NCI-H1105 treated with DMSO at 0.1 percent for 48 hours (cell line): ENCODE measurements around the gene CIB4.
"Not testable (repeated sequence)": the region's sequence is repeated elsewhere in the genome, so short reads cannot be mapped to it uniquely, and the experiment has no call there.

Experiments used
- DNase-seq: peaks from one replicate; lab custom pipeline; 2025; lab: John Stamatoyannopoulos, UW

The CIB4 gene

DNA sequence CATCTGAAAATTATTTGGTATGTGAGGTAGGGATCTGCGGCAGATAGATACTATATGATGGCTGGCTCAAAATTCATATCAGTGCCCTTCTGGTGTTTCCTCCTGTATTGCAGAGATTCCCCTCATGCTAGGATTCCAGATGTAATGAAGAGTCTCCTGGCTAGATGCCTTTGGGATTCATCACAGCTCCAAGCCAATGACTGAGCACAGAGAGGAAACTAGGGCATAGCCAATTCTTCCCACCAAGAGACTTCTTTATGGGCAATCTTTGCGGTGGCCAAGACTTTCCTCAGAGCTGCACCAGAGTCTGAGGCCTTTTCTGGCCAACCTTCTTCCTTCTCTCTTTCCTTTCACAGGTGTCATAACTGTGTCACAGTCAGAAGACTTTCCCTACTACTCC is 25.5 kb upstream of the CIB4 start:
- DNase-seq, result no peak

DNA sequence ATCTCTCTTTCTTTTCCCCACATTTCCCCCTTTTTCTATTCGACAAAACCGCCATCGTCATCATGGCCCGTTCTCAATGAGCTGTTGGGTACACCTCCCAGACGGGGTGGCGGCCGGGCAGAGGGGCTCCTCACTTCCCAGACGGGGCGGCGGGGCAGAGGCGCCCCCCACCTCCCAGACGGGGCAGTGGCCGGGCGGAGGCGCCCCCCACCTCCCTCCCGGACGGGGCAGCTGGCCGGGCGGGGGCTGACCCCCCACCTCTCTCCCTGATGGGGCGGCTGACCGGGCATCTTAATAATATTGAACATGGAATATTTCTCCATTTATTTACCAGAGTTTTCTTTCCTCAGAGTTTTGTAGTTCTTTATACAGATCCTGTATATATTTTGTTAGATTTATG is 24.1 kb upstream of the CIB4 start:
- DNase-seq, result not testable (repeated sequence)

DNA sequence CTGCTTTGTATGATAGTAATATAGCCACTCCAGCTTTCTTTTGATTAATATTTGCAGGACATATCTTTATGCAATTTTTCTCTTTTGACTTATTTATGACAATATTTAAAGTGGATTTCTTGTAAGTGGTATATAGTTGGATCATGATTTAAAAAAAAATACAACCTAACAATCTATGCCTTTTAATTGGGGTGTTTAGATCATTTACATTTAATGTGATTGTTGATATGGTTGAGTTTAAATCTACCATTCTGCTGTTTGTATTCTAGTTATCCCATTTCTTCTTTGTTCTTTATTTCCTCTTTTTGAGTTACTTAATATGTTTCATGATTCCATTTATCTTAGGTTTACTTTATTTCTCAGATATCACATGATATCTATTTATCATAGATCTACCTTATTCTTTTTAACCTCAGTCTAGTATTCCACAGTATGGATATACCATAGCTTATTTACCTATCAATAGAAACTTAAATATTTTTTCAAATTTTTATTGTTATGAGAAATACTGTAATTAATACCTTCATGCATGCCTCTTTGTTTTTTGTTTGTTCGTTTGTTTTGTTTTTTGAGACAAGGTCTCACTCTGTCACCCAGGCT is 19.3 kb upstream of the CIB4 start:
- DNase-seq, result no peak

DNA sequence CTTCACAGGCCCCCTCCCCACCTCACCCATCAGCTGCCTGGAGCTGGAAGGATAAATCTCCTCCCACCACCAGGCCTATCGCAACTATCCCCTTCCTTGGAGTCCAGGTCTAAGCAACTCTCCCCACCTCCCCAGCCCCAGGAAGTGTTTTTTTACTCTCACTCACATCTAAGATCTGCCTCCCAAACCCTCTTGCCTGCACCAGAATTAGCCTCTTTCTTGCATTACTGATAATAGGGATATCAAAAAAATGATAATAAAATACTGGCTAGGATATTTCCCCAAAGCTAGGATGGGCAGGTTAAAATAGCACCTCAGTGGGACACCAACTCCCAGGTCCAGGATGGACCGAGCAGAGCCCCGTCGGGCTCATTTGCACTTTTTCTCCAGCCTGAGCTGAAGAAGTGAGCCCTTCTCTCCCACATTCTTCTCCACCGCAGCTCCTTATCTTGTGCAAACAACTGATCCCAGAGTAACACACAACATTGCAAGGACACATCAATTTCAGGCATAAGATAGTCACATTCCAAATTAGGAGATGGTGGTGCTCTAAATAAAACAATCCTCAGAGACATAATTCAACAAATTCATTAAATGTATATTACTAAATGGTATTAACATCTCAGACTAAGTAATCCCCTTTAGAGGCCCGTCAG is 17.7 kb upstream of the CIB4 start:
- no peak for DNase-seq

DNA sequence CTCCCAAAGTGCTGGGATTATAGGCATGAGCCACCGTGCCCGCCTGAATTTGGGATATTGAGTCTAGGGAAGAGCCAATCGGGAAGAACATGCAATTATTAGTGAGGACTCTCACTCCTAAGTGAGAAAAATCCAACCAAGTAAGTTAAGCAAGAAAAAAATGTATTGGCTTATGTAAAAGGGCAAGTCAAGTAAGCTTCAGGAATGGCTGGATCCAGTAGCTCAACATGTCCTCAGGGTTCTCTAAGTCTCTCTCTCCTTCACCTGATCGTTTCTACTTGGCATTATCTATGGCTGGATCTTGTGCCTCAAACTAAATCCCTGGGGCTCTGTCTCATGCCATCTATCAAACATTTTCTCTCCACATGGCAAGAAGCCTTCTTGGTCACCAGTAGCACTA is 16.1 kb upstream of the CIB4 start:
- DNase-seq, result no peak

DNA sequence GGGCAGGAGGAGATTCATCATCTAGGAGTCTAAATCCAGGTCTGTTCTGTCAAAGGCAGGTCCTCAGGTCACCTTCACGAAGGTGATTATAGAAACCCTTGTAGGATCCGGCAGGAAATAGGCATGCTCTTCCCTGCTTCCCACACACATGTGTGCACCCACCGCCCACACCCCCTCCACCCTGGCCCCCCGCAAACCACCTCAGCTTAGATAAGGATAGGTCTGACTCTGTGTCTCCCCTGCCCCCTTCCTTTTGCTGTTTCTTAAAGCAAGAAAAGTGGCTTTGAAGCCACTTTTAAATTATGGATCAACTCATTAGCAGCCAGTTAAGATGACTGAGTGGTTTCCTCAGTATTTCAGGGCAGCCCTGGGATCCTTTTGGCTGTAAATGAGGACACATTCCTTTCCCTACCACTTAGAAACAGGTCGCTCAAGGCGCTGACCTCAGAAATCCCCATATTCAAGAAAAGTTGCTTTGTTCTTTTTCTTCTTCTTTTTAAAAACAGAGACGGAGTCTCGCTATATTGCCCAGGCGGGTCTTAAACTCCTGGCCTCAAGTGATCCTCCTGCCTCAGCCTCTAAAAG is 14.5 kb upstream of the CIB4 start:
- DNase-seq, result no peak

DNA sequence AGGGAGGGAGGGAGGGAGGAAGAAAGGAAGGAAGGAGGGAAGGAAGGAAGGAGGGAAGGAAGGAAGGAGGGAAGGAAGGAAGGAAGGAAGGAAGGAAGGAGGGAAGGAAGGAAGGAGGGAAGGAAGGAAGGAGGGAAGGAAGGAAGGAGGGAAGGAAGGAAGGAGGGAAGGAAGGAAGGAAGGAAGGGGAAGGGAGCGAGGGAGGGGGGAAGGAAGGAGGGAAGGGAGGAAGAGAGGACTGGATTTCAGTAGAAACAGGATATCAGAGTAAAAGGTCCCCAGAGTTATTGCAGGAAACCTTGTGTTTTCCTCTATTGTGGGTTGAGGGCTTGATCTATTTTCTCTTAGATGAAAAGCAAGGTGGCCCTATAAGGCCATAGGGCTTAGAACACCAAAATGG is 14.0 kb upstream of the CIB4 start:
- DNase-seq, result not testable (repeated sequence)

DNA sequence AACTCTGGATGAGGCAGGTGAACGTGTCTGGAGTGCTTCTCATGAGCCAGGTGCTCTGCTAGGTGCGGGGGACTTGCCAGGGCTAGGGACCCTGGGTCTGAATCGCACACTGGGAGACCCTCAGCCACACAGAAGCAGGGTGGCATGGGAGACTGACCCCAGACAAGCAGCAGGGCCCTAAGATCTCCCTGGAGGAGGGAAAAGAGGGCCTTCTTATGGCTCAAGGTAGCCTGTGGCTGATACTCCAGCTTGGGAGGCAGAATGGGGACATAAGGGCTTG is 12.8 kb upstream of the CIB4 start:
- no peak for DNase-seq

DNA sequence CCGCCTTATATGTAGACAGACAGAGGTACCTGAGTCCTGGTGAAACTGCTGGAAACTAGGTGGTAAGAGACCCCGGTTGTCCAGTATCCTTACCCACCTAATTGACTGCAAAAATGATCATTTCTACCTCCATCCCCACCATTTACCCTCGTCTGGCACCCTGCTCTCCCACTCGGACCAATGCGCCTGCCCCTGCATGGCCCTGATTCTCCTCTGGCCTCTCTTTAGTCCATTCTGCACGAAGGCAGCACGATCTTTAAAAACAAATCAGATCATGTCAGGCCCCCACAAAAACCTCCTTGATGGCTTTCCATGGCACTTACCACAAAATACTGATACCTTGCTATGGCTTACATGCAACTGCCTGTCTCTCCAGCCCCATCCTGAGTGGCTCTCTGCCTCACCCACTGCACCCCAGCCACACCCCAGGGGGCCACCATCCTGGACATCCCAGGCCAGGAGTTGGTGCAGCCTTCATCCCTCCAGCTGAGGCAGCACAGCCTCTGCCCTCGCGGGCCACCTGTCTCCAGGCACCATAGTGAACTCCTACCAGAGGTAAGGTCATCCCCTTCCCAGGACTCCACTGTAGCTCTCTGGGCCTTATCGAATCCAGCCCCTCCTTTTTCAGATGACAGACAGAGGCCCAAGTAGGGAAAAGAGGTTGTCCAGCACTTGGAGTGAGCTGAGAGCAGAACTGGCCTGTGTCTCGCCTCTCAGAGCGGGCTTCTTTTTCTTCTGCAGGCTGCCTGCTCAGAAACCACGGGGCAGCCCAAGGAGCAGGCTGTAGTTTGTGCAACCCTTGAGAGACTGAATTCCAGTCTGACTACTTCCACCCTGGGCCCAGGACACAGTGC is 12.3 kb upstream of the CIB4 start:
- DNase-seq, result no peak

DNA sequence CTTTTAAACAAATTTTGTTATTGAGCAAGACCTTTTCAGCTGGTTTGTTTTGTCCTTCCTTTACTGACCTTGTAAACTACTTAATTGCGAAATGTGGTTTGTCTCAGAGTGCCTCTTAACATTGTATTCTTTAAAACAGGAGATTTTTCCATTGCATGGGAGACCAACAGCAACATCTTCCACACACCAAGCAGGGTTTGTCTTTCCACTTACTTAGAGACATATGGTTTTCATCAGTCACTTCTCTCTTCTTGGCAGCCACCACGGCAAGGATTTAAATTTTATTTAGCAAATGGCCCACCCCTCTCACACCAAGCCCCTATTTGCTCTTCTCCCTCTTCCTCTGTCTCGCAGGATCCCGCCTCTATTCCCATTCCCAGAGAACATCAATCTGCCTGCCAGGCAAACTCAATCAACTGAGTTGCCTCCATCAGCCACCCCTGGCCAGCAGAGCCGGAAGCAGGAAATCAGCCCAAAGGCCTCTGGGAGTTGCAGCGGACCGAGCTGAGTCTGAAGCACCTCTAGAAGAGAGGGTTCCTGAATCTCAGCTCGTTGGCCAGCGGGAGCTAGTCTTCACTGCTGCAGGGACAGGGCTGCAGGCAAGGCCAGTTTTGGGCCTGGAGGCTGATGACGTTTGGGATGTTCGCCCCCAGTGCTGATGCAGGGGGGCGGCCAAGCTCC is 11.3 kb upstream of the CIB4 start:
- no peak for DNase-seq

DNA sequence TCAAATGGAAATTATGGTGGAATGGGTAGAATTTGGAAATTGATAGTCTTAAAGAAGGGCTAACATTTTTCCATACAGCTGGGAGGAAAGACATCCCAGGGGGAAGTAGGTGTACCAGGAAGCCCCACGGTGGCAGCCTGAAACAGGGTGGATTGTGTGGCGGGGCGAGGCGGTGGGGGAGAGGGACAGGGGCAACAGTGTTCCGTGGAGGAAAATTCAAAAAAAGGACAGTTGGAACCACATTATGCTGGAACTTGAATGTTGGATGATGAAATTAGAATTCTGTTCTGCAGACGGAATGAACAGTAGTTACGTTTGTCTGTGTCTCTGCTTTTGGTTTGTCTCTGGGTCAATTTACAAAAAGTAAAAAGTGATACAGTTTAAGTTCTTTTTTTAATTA is 10.6 kb upstream of the CIB4 start:
- DNase-seq, result no peak

DNA sequence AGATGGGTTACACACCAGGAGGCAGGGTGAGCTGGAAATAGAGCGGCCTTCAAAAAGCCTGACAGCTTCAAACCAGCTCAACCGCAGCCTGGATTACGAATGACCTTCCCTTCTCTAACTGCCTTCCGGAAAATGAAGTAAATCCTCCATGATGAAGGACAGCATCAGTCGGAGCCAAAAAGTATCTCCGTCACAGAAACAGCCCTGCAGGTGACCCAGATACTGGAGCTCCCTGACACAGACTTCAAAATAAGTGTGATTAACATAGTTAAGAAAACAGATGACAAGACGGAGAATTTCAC is 10.3 kb upstream of the CIB4 start:
- DNase-seq, result no peak

DNA sequence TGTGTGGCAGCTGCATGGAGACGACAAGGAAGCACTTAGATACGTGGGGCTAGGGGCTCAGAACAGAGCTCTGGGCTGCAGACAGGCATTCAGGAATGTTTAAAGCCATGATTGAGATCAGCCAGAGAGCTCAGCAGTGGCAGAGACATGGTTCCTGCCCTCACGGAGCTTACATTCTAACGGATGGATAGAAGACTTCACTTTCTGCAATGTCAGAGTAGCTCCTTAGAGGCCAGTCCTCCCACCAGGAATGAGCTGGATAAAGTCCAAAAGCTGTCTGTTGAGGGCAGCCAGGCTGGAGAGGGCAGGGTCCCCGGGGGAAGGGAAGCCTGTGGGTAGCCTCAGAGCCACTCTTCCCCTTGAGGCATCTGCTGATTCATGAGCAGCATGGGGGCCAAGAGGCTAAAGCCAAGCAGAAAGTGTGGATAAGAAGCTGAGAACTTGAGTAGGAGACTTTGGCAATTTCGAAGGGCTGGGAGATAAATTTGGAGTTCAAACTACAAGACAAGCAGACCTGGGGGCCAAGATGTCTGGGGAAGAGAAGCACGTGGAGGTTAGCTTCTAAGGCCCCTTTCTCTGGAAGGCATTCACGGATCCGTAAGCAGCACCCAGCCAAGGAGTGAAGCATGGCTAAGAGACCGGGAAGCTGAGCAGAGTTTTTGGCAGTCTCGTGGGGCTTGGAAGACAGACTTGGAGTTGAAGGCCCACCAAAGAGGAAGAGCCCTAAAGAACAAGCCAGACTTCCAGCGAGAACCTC is 9.7 kb upstream of the CIB4 start:
- no peak for DNase-seq

DNA sequence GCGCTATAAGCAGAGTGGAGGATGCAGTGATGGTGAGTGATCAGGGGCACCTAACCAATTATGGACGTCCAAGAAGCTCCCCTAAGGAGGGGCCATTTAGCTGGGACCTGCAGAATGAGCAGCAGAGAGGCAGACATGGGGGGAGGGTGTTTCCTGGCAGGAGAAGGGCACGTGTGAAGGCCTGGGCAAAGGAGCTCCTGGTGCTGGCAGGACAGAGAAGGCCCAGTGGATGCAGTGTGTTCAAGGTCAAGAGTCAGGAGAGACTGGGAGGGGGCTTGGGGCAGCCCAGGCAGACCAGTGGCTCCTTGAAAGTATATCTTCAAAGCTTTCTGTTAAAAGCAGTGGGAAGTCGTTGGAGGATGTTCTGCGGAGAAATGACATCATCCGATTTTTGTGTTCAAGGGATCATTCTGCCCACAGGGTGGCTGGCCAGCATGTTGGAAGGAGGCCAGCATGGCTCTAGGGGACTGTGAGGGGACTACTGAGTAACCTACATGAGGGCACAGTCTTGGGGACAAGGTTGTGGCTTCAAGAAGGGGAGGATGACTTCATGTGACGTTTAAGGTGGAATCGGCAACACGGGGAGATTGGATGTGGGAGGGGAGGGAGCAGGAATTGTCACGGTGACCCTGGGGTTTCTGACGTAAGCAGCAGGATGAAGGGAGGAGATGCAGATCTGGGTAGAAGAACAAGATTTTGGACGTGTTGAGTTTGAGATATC is 9.0 kb upstream of the CIB4 start:
- no peak for DNase-seq

DNA sequence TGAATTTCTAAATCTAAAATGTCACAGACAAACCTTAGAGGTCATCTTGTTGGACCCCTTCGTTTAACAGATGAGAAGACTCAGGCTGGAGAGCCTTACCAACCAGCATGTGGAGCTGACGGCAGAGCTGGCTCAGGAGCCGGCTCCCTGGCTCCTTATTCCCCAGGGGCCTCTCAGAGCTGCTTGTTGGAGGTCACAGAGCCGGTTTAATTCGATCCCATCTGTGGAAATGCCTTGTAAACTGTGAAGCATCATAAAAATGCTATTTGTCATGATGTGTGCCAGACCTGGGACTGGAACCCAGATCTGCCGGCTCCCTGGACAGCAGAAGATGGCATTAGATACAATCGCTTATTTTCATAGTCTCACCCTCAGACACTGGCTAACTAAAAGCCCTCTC is 8.2 kb upstream of the CIB4 start:
- no peak for DNase-seq

DNA sequence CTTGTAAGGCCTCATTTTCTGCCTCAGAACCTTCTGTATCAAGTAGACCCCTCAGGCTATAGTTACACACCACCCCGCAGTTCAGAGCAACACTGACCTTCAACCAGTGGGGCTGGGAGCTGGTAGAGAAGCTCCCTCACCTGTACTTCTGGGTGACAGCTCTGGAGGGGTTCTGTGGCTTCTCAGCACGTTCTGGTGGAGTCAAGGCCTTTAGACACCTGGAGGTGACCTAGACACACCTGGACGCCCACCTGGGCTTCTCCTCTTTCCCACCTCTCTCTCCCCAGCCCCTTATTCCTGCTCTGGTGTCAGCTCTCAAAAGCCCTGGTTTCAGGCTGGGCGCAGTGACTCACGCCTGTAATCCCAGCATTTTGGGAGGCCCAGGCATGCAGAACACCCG is 7.3 kb upstream of the CIB4 start:
- no peak for DNase-seq

DNA sequence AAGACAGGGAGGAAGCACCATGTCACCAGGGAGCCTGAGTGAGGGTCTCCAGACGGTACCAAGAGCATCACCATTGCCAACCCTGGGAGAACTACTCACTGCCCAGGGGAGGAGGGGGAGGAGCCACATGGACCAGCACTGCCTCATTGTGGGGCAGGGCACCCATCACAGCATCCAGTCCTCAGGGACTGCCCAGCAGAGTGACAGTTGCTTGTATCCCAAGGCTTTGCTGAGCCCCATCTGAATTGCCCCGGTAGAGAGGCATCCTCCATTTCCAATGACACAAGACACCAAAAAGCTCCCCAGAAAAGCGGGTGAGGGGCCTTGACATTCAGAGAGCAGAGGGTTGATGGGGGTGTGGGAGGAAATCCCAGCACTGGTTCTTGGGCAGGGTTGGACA is 6.8 kb upstream of the CIB4 start:
- no peak for DNase-seq

DNA sequence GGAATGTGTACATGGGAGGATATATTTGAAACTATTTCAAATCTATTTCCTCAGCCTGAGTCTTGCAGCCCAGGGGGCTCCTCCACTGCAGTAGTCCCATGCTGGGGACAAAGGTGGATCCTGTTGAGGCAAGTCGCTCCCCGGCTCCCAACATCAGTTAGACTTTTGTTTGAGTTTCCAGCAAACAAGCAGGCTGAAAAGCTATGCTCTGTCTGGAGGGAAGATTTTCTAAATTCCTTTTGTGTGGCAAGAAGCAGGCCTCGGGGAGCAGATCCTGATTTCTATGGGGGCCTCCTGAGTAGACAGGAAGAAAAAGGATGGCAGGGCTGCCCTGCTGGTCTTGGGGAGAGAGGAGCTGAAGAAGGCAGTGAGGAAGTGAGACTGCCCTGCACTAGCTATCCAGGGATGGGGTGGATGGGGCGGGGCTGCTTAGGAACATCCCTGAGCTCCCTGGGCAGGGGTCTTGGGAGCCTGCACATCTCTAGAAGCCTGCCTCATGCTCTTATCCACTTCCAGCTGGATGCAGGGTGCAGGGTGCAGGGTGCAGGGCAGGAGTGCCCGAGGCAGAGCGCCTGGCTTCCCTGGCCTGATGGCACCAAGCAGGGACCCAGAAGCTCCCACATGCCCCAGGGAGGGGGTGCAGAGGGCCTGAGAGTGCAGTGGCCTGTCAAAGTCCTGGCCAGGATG is 6.0 kb upstream of the CIB4 start:
- no peak for DNase-seq

DNA sequence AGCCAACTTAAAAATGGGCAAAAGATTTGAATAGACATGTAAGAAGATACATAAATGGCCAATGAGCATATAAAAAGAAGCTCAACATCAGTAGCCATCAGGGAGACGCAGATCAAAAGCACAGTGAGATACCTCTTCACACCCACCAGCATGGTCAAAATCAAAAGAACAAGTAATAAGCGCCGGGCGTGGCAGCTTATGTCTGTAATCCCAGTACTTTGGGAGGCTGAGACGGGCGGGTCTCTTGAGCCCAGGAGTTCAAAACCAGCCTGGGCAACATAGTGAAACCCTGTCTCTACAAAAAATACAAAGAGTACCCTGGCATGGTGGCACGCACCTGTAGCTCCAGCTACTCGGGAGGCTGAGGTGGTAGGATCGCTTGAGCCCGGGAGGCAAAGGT is 4.6 kb upstream of the CIB4 start:
- no peak for DNase-seq

DNA sequence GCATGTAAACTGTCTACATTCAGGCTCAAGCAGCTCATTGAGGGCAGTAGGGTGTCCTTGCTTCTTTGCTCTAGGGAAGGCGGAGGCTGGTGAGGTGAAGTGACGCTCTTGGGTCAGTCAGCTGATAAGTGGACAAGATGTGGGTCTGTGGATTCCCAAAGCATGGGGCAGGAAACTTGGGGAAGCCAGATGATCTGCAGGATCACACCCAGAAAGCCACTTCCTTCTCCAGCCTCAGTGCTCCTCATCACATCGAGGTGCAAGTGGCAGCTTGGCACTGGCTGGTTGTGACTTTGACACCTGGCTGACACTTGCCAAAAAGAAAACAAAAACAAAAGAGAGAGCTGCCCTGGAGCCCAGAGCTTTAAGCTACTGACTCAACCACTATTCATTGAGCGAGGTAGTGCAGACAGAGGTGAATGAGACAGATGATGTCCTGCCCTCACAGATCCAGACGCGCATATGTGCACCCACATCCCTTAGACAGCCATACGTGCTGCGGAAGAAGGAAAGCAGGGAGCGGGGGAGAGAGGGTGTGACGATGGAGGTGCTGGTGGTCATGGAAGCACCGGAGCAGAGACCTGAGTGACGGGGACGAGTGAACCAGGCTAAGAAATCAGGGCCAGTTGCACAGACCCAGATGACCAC is 3.1 kb upstream of the CIB4 start:
- no peak for DNase-seq
